ENCODE data around the gene HS3ST3A1. TPM values are rescaled to one million over a fixed set of nuclear protein-coding genes. Genes with fewer than 3 reads are reported as not detected.

The HS3ST3A1 gene
- total and polyA plus RNA-seq, 2 donors from 2014 or later: 1.2 to 2.2 TPM

- Histone ChIP-seq H3K27ac (ENCODE audit: low read depth in 2 of 2, low read length in 2 of 2) (no peak overlapping the region), H3K9me3 (ENCODE audit: control insufficient read depth in 2 of 3, insufficient read depth in 1 of 3, low read length in 3 of 3) (peaks cover 0 to 5% (median 5%) of the 10 kb centered on the region in 3 donors), H3K4me1 (ENCODE audit: control insufficient read depth in 2 of 3, insufficient read depth in 2 of 3, low read depth in 1 of 3, low read length in 3 of 3) (no peaks in the 10 kb centered on the region), H3K9ac (ENCODE audit: low read length in 3 of 3) (no peak overlapping the region), H3K36me3 (ENCODE audit: control insufficient read depth in 2 of 3, insufficient read depth in 3 of 3, low read length in 3 of 3) (no peaks in the 10 kb centered on the region), H3K4me3 (ENCODE audit: low read length in 3 of 3) (no peak overlapping the region), H3K27me3 (ENCODE audit: control insufficient read depth, insufficient read depth, low read length) (no peaks in the 10 kb centered on the region)
- DNase-seq (no peak), FAIRE-seq (no peak)
- TF ChIP-seq, protein P1, sequence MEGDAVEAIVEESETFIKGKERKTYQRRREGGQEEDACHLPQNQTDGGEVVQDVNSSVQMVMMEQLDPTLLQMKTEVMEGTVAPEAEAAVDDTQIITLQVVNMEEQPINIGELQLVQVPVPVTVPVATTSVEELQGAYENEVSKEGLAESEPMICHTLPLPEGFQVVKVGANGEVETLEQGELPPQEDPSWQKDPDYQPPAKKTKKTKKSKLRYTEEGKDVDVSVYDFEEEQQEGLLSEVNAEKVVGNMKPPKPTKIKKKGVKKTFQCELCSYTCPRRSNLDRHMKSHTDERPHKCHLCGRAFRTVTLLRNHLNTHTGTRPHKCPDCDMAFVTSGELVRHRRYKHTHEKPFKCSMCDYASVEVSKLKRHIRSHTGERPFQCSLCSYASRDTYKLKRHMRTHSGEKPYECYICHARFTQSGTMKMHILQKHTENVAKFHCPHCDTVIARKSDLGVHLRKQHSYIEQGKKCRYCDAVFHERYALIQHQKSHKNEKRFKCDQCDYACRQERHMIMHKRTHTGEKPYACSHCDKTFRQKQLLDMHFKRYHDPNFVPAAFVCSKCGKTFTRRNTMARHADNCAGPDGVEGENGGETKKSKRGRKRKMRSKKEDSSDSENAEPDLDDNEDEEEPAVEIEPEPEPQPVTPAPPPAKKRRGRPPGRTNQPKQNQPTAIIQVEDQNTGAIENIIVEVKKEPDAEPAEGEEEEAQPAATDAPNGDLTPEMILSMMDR (IDR thresholded peaks at IDR 0.05; ENCODE audit: borderline replicate concordance, extremely low read depth, insufficient read depth): no peak
- intact Hi-C loops (cut with DNase I): no loop called here
Measured at GRCh38 chr17:13480877-13481276, 120.9 kb downstream of the HS3ST3A1 start.

DNA sequence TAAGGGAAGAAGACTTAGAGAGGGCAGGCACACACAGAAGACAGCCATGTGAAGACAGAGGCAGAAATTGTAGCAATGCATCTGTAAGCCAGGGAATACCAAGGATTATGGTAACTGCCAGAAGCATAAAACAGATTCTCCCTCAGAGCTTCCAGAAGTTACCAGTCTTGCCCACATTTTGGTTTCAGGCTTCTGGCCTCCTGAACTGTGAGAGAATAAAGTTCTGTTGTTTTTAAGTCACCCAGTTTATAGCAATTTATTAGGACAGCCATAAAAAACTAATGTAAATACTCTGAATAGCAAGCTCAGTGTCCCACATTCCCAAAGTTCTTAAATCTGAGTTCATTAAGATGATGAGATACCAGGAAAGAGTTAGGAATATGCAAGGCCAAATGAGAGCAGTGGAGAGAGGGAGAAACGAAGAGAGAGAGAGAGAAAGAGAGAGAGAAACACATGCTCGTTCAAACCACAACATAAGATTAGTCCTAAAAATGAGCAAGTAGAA lies 123.4 kb downstream of the HS3ST3A1 start:
- intact Hi-C loops (cut with DNase I): no loop called here
- H3K9ac ChIP-seq (ENCODE audit: low read length in 3 of 3): no peak overlapping the region
- H3K9me3 ChIP-seq (ENCODE audit: control insufficient read depth in 2 of 3, insufficient read depth in 1 of 3, low read length in 3 of 3): peaks cover 0 to 5% (median 5%) of the 10 kb centered on the region in 3 donors
- TF ChIP-seq, protein P1 (IDR thresholded peaks at IDR 0.05; ENCODE audit: borderline replicate concordance, extremely low read depth, insufficient read depth): no peak
- H3K27me3 ChIP-seq (ENCODE audit: control insufficient read depth, insufficient read depth, low read length): no peaks in the 10 kb centered on the region
- H3K4me3 ChIP-seq (ENCODE audit: low read length in 3 of 3): no peak overlapping the region
- H3K27ac ChIP-seq (ENCODE audit: low read depth in 2 of 2, low read length in 2 of 2): no peak overlapping the region
- no peak for FAIRE-seq
- no peaks in the 10 kb centered on the region for H3K36me3 ChIP-seq (ENCODE audit: control insufficient read depth in 2 of 3, insufficient read depth in 3 of 3, low read length in 3 of 3)
- no peaks in the 10 kb centered on the region for H3K4me1 ChIP-seq (ENCODE audit: control insufficient read depth in 2 of 3, insufficient read depth in 2 of 3, low read depth in 1 of 3, low read length in 3 of 3)
- DNase-seq: no peak

DNA sequence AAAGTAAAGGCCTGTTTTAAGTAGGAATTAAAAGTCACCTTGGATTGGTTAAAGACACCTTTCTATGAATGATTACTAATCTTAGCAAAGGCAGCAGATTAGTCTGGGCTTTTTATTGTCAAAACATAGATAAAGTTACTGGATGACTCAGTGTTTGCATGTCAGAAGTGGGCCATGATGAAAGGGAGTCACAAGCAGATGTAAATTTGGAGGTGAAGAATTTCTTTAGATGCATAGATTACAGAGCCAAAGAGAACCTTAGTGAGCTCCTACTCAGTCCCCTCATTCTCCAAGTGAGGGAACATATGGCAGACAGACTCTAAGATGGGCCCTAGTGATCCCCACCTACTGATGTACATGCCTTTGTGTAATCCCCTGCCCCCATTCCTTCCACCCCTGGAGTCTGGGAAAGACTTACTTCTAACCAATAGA lies 124.5 kb downstream of the HS3ST3A1 start:
- Histone ChIP-seq H3K4me3 (ENCODE audit: low read length in 3 of 3) (no peak overlapping the region), H3K27ac (ENCODE audit: low read depth in 2 of 2, low read length in 2 of 2) (no peak overlapping the region), H3K27me3 (ENCODE audit: control insufficient read depth, insufficient read depth, low read length) (no peaks in the 10 kb centered on the region), H3K9ac (ENCODE audit: low read length in 3 of 3) (no peak overlapping the region), H3K36me3 (ENCODE audit: control insufficient read depth in 2 of 3, insufficient read depth in 3 of 3, low read length in 3 of 3) (no peaks in the 10 kb centered on the region), H3K9me3 (ENCODE audit: control insufficient read depth in 2 of 3, insufficient read depth in 1 of 3, low read length in 3 of 3) (peaks cover 0 to 5% (median 5%) of the 10 kb centered on the region in 3 donors), H3K4me1 (ENCODE audit: control insufficient read depth in 2 of 3, insufficient read depth in 2 of 3, low read depth in 1 of 3, low read length in 3 of 3) (no peaks in the 10 kb centered on the region)
- FAIRE-seq (no peak), DNase-seq (no peak)
- TF ChIP-seq, protein P1 (IDR thresholded peaks at IDR 0.05; ENCODE audit: borderline replicate concordance, extremely low read depth, insufficient read depth): no peak
- intact Hi-C loops (cut with DNase I): no loop called here

- TF ChIP-seq, protein P1 (IDR thresholded peaks at IDR 0.05; ENCODE audit: borderline replicate concordance, extremely low read depth, insufficient read depth): no peak
- Histone ChIP-seq H3K27ac (ENCODE audit: low read depth in 2 of 2, low read length in 2 of 2) (no peak overlapping the region), H3K36me3 (ENCODE audit: control insufficient read depth in 2 of 3, insufficient read depth in 3 of 3, low read length in 3 of 3) (no peaks in the 10 kb centered on the region), H3K27me3 (ENCODE audit: control insufficient read depth, insufficient read depth, low read length) (no peaks in the 10 kb centered on the region), H3K9ac (ENCODE audit: low read length in 3 of 3) (no peak overlapping the region), H3K4me3 (ENCODE audit: low read length in 3 of 3) (no peak overlapping the region), H3K4me1 (ENCODE audit: control insufficient read depth in 2 of 3, insufficient read depth in 2 of 3, low read depth in 1 of 3, low read length in 3 of 3) (no peaks in the 10 kb centered on the region), H3K9me3 (ENCODE audit: control insufficient read depth in 2 of 3, insufficient read depth in 1 of 3, low read length in 3 of 3) (peaks cover 0 to 5% (median 5%) of the 10 kb centered on the region in 3 donors)
- intact Hi-C loops (cut with DNase I): no loop called here
- FAIRE-seq (no peak), DNase-seq (no peak)
Measured at GRCh38 chr17:13476720-13477119, 125.0 kb downstream of the HS3ST3A1 start.
